WTC11 (cell line): Measurements from ENCODE around the gene TCF3.

Experiments
- ATF2 ChIP-seq: sonication (generic); formaldehyde crosslinking; IDR thresholded peaks from 2 replicates; pipeline ENCODE4 v1.8.1; 2022; ENCODE audit warnings: low read depth, missing genetic modification reagents, borderline replicate concordance
- CREB1 ChIP-seq: sonication (generic); formaldehyde crosslinking; IDR thresholded peaks from 2 replicates; pipeline ENCODE4 v1.8.0; 2023; ENCODE audit warnings: mild to moderate bottlenecking, missing genetic modification reagents
- CTCF ChIP-seq: fragments of 200-600 bp; IDR thresholded peaks from 2 replicates; pipeline ENCODE4 v1.8.0; 2022; ENCODE audit warnings: antibody characterized with exemption
- IRF1 ChIP-seq: sonication (generic); formaldehyde crosslinking; IDR thresholded peaks from 2 replicates; pipeline ENCODE4 v1.8.0; 2023; ENCODE audit warnings: missing genetic modification reagents
- MAX ChIP-seq: sonication (generic); formaldehyde crosslinking; IDR thresholded peaks from 2 replicates; pipeline ENCODE4 v1.8.0; 2022; ENCODE audit warnings: mild to moderate bottlenecking, missing genetic modification reagents
- MLX ChIP-seq: sonication (generic); formaldehyde crosslinking; IDR thresholded peaks from 2 replicates; pipeline ENCODE4 v1.8.1; 2023; ENCODE audit warnings: mild to moderate bottlenecking, missing genetic modification reagents, moderate library complexity
- MXD4 ChIP-seq: fragments of 250-450 bp; sonication (Bioruptor Pico); IDR thresholded peaks from 2 replicates; pipeline ENCODE4 v1.8.0; 2021; ENCODE audit warnings: mild to moderate bottlenecking, moderate library complexity, borderline replicate concordance
- STAT6 ChIP-seq: sonication (generic); formaldehyde crosslinking; conservative IDR thresholded peaks from 2 replicates; pipeline ENCODE4 v1.8.1; 2023; ENCODE audit warnings: mild to moderate bottlenecking, low read depth, missing genetic modification reagents, moderate library complexity
- ZNF232 ChIP-seq: sonication (generic); formaldehyde crosslinking; IDR thresholded peaks from 2 replicates; pipeline ENCODE4 v1.8.0; 2022; ENCODE audit warnings: mild to moderate bottlenecking, missing genetic modification reagents

GRCh38 chr19:1699386-1699785 lies 47.0 kb upstream of the TCF3 start:
- TF ChIP-seq IRF1 (CRISPR knock-in tag) (no peak), CTCF (no peak), STAT6 (no peak), ATF2 (CRISPR knock-in tag) (no peak), ZNF232 (CRISPR knock-in tag) (no peak), MXD4 (no peak), MLX (CRISPR knock-in tag) (no peak), MAX (CRISPR knock-in tag) (no peak), CREB1 (CRISPR knock-in tag) (no peak)
